Tibial nerve (tissue), 4 donors: ENCODE results near the gene MDM1.

ENCODE experiments used
- CTCF ChIP-seq, 5 experiments: fragments of 200-600 bp in 3 of 5; fragments of 450-650 bp in 2 of 5; sonication (generic) in 3 of 5; IDR thresholded peaks; one replicate each; pipeline ENCODE4 v1.5.1; 2016 to 2019; ENCODE audit warnings: antibody characterized with exemption in 5 of 5, mild to moderate bottlenecking in 3 of 5, moderate library complexity in 2 of 5
- EP300 ChIP-seq, 2 donors: sonication (generic); formaldehyde crosslinking; IDR thresholded peaks; one replicate each; pipeline ENCODE4 v1.6.1; 2017; ENCODE audit warnings: antibody characterized with exemption in 2 of 2, mild to moderate bottlenecking in 1 of 2
- POLR2A ChIP-seq, 2 donors: fragments of 450-650 bp; IDR thresholded peaks; one replicate each; pipeline ENCODE4 v1.6.1; 2017; ENCODE audit warnings: antibody characterized with exemption in 2 of 2, mild to moderate bottlenecking in 2 of 2, moderate library complexity in 2 of 2

GRCh38 chr12:68367116-68367515, 35.0 kb upstream of the MDM1 start:
- TF ChIP-seq CTCF (IDR thresholded peaks at IDR 0.05) (no peak), EP300 (IDR thresholded peaks at IDR 0.05) (no peak), POLR2A (IDR thresholded peaks at IDR 0.05) (no peak)
